ENCODE data around the gene EIF2S1.
"Not testable (repeated sequence)": the region's sequence is repeated elsewhere in the genome, so short reads cannot be mapped to it uniquely, and the experiment has no call there.

EIF2S1 gene

GRCh38 chr14:67413806-67414769, 54.0 kb downstream of the EIF2S1 start:
- no peak for DNase-seq

DNA sequence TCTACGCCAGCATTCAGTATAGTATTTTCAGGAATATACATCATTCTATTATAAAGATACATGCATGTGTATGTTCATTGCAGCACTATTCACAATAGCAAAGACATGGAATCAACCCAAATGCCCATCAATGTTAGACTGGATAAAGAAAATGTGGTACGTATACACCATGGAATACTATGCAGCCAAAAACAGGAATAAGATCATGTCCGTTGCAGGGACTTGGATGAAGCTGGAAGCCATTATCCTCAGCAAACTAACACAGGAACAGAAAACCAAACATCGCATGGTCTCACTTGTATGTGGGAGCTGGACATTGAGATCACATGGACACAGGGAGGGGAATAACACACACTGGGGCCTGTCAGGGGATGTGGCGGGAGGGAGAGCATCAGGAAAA, 55.5 kb downstream of the EIF2S1 start:
- DNase-seq: not testable (repeated sequence)

GRCh38 chr14:67416085-67416484, 56.0 kb downstream of the EIF2S1 start:
- no peak for DNase-seq

DNA sequence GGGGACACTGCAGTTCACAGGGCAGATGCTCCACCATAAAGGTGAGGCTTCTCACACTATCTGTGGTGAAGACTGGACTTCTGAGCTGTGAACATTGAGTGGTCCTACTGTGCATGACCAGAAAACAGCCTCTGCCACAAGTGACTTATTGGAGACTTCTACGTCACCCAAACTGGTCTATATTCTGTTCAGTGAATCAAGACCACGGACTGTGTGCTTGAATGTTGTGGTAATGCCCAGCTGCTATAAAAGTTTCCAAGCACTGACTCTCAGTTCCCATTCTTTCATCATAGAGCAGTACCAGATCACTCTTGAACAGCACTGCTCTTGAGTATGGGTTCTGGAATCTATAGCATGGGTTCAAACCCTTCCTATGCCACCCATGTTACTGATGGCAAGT, 56.7 kb downstream of the EIF2S1 start:
- no peak for DNase-seq

DNA sequence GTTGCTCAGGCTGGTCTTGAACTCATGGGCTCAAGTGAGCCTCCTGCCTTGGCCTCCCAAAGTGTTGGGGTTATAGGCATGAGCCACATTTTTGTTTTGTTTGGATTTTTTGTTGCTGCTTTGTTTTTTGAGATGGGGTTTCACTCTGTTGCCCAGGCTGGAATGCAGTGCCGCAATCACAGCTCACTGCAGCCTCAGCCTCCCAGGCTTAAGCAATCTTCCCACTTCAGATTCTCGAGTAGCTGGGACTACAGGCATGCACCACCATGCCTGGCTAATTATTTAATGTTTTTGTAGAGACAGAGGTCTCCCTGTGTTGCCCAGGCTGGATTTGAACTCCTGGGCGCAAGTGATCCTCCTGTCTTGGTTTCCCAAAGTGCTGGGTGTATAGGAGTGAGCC, 57.5 kb downstream of the EIF2S1 start:
- DNase-seq: no peak

GRCh38 chr14:67418401-67419191, 58.5 kb downstream of the EIF2S1 start:
- DNase-seq: no peak

DNA sequence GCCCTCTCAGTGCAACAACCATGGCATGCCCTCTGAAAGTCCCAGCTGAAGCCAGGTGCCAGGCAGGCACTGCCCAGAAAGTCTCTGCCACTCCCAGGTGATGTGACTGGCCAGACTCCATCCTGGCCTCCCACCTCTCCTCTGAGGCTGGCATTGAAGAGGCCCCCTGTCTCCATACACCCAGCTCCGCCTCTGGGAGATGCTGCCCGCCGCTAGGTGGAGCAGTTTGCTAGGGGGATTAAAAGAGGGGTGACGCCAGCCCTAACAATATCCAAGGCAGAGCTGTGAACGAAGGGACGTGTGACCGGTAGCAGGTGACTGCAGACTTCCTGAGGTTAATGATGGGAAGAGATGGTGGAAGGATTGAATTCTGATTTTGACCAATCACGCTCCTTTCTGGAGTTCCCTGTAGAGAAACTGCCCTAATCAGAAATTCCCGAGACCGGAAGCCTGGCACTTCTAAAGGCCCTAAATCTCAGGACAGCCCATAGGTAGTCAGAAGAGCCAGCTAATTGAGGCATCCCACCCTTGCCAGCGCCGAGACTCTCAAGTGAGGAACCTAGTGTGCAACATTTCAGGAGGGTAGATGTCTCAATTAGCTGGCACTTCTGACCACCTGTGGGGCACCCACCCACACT, 60.1 kb downstream of the EIF2S1 start:
- no peak for DNase-seq

GRCh38 chr14:67421356-67422224, 61.5 kb downstream of the EIF2S1 start:
- DNase-seq: no peak

DNA sequence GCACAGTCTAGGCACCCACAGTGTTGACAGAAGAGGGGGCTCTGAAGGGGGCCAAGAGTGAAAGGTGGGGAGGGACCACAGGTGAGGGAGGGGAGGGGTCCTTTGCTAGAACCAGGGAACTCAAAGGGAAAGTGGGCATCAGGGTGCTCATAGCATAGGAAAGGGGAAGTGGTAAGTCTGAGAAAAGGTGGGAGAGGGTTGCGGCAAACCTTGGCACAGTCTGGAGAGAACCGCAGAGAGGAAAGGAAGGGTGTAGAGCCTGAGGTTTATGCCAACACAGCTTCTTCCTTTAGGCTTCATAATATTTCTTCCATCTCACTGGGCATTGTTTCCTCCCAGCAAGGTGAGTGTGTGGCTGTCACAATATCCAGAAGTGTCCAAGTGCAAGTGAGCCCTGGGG, 63.3 kb downstream of the EIF2S1 start:
- no peak for DNase-seq

GRCh38 chr14:67424539-67424938, 64.4 kb downstream of the EIF2S1 start:
- DNase-seq: no peak

DNA sequence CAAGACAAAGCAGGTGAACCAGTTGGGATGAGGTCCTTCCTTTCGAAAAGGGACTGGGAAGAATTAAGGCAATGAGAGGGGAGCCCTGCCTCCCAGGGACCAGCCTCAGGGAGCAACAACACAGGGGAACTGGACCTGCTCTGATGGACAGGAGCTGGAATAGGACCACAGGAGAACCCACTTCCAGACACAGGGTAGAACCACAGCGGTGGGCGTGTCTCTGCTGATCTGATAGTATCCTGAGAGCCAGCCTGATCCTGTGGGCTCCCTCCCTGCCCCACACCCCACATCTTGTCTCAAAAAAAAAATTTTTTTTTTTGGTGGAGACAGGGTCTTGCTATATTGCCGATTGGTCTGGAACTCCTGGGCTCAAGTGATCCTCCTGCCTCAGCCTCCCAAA, 65.5 kb downstream of the EIF2S1 start:
- no peak for DNase-seq

- DNase-seq: no peak
Observed at GRCh38 chr14:67426161-67426560, 66.0 kb downstream of the EIF2S1 start.

GRCh38 chr14:67426983-67427606, 67.0 kb downstream of the EIF2S1 start:
- DNase-seq: peak; percentile 47

DNA sequence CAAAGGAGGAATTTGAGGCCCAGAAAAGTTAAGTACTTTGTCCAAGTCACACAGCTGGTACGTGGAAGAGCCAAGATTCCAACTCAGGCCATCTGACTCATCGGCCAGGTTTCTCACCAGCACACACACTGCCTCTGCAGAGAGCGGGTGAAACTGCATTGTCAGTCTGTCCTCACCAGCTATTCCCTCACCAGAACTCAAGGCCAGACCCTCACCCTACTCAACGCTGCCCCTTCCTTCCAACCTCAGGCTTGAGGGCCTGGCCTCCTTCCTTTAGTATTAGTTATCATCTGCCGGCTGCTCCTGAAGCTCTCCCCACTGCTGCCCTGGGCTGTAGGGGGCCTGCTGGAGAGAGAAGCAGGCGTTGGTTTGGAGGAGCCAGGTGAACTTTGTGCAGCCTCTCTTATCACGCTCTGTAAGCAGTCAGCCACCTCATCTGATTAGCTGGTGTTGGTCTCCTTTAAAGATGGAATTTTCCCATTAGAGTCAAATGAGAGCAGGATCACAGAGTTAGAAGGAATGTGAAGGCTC, 68.4 kb downstream of the EIF2S1 start:
- DNase-seq: no peak

GRCh38 chr14:67429510-67430205, 69.5 kb downstream of the EIF2S1 start:
- DNase-seq: no peak

GRCh38 chr14:67432050-67432564, 72.0 kb downstream of the EIF2S1 start:
- no peak for DNase-seq

GRCh38 chr14:67435603-67436002, 75.5 kb downstream of the EIF2S1 start:
- DNase-seq: no peak
